Measurements from ENCODE around the gene SEMA5B. TPM values are rescaled to one million over a fixed set of nuclear protein-coding genes. Genes with fewer than 3 reads are reported as not detected.

Gene SEMA5B
- polyA plus RNA-seq, 1 of the 3 experiments (the other 2 are of a cell fraction), result 0.43 TPM

GRCh38 chr3:123008840-123009239 lies 18.7 kb downstream of the SEMA5B start:
- Histone ChIP-seq H3K4me3 (ENCODE audit: low read depth in 2 of 2, low read length in 1 of 2) (no peak overlapping the region), H3K79me2 (ENCODE audit: insufficient read depth) (no peaks in the 10 kb centered on the region), H2AFZ (ENCODE audit: low read depth) (no peak overlapping the region), H4K20me1 (ENCODE audit: insufficient read depth) (no peaks in the 10 kb centered on the region), H3K9me3 (no peaks in the 10 kb centered on the region), H3K4me2 (no peak overlapping the region), H3K36me3 (replicated peaks in 1 of 2; ENCODE audit: control insufficient read depth in 1 of 2, insufficient read depth in 2 of 2, low read length in 1 of 2) (no peaks in the 10 kb centered on the region), H3K9ac (no peak overlapping the region), H3K27ac (ENCODE audit: low read depth in 2 of 2, low read length in 1 of 2) (no peak overlapping the region), H3K4me1 (ENCODE audit: control insufficient read depth in 1 of 2, insufficient read depth in 2 of 2, low read depth in 1 of 2, low read length in 1 of 2) (no peaks in the 10 kb centered on the region), H3F3A (replicated peaks; ENCODE audit: insufficient read depth) (no peaks in the 10 kb centered on the region), H3K9me2 (no peaks in the 10 kb centered on the region), H3K27me3 (ENCODE audit: insufficient read depth) (peaks cover 10% of the 10 kb centered on the region; the same call in 1 of the 2 replicates)
- ChIA-PET POLR2A (no interaction called here), CTCF (interaction anchor here (0.9 to 1.4 kb wide), 4 partner anchors 12 to 67 kb away, joined by 3 to 5 read pairs (median 3); no protein-coding TSS in a partner anchor)
- WGBS (ENCODE audit: low lambda C conversion rate), result 56% methylated on average over 5 of the region's 6 CpGs
- DNase-seq, result no peak
- TF ChIP-seq MXI1 (IDR thresholded peaks at IDR 0.05; ENCODE audit: low read depth, low read length), result no peak
- TF ChIP-seq MEF2A (IDR thresholded peaks at IDR 0.05; ENCODE audit: borderline replicate concordance, low read depth), result no peak
- TF ChIP-seq ELF1 (IDR thresholded peaks at IDR 0.05), result no peak
- no peak for TF ChIP-seq EZH2phosphoT487 (IDR thresholded peaks at IDR 0.05; ENCODE audit: borderline replicate concordance, low read depth)
- no peak for TF ChIP-seq NRF1 (IDR thresholded peaks at IDR 0.05; ENCODE audit: low read depth, low read length)
- no peak for TF ChIP-seq NFIC (IDR thresholded peaks at IDR 0.05; ENCODE audit: borderline replicate concordance)
- no peak for TF ChIP-seq RFX5 (IDR thresholded peaks at IDR 0.05; ENCODE audit: low read length)
- TF ChIP-seq POLR2AphosphoS5 (IDR thresholded peaks at IDR 0.05; ENCODE audit: low read depth, low read length), result no peak
- no peak for TF ChIP-seq RXRA (IDR thresholded peaks at IDR 0.05; ENCODE audit: borderline replicate concordance, low read depth)
- no peak for TF ChIP-seq REST (IDR thresholded peaks at IDR 0.05; ENCODE audit: low read depth, low read length)
- TF ChIP-seq FOXJ3 (CRISPR knock-in tag; IDR thresholded peaks at IDR 0.05), result no peak
- no peak for TF ChIP-seq CHD2 (IDR thresholded peaks at IDR 0.05; ENCODE audit: low read length, partially characterized antibody)
- TF ChIP-seq SIN3A (IDR thresholded peaks at IDR 0.05; ENCODE audit: borderline replicate concordance, low read depth, low read length), result no peak
- TF ChIP-seq USF2 (IDR thresholded peaks at IDR 0.05; ENCODE audit: borderline replicate concordance, low read depth, low read length), result no peak
- TF ChIP-seq RAD21 (IDR thresholded peaks at IDR 0.05; ENCODE audit: low read length), result no peak
- no peak for TF ChIP-seq GATA2 (CRISPR knock-in tag; IDR thresholded peaks at IDR 0.05)
- TF ChIP-seq, protein P1, sequence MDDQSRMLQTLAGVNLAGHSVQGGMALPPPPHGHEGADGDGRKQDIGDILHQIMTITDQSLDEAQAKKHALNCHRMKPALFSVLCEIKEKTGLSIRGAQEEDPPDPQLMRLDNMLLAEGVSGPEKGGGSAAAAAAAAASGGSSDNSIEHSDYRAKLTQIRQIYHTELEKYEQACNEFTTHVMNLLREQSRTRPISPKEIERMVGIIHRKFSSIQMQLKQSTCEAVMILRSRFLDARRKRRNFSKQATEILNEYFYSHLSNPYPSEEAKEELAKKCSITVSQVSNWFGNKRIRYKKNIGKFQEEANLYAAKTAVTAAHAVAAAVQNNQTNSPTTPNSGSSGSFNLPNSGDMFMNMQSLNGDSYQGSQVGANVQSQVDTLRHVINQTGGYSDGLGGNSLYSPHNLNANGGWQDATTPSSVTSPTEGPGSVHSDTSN (IDR thresholded peaks at IDR 0.05), result no peak
- TF ChIP-seq USF1 (IDR thresholded peaks at IDR 0.05; ENCODE audit: borderline replicate concordance, low read depth), result no peak
